Measurements from ENCODE around the gene PLSCR4. TPM values are rescaled to one million over a fixed set of nuclear protein-coding genes. Genes with fewer than 3 reads are reported as not detected.

Gene PLSCR4
- polyA plus RNA-seq, 1 of the 3 experiments (the other 2 are of a cell fraction): 0.05 TPM

- TF ChIP-seq CTCF (IDR thresholded peaks at IDR 0.05) (no peak), GATA2 (CRISPR knock-in tag; IDR thresholded peaks at IDR 0.05) (no peak)
Observed at GRCh38 chr3:146172586-146172985, 78.3 kb downstream of the PLSCR4 start (continued).

- Histone ChIP-seq H3K9me2 (no peaks in the 10 kb centered on the region), H3K4me1 (ENCODE audit: control insufficient read depth in 1 of 2, insufficient read depth in 2 of 2, low read depth in 1 of 2, low read length in 1 of 2) (no peaks in the 10 kb centered on the region; a peak in 1 of 4 replicates), H3K27me3 (ENCODE audit: insufficient read depth) (no peaks in the 10 kb centered on the region), H3F3A (replicated peaks; ENCODE audit: insufficient read depth) (peaks cover 13% of the 10 kb centered on the region), H3K4me3 (ENCODE audit: low read depth in 2 of 2, low read length in 1 of 2) (no peak overlapping the region), H2AFZ (ENCODE audit: low read depth) (no peak overlapping the region), H3K4me2 (no peak overlapping the region), H3K9me3 (no peaks in the 10 kb centered on the region), H4K20me1 (ENCODE audit: insufficient read depth) (no peaks in the 10 kb centered on the region; the same call in 1 of the 2 replicates), H3K36me3 (replicated peaks in 1 of 2; ENCODE audit: control insufficient read depth in 1 of 2, insufficient read depth in 2 of 2, low read length in 1 of 2) (no peaks in the 10 kb centered on the region), H3K79me2 (ENCODE audit: insufficient read depth) (no peaks in the 10 kb centered on the region), H3K9ac (no peak overlapping the region), H3K27ac (ENCODE audit: low read depth in 2 of 2, low read length in 1 of 2) (no peak overlapping the region)
- no peak for TF ChIP-seq CHD2 (IDR thresholded peaks at IDR 0.05; ENCODE audit: low read length, partially characterized antibody)
- POLR2A ChIA-PET: no interaction called here
- no peak for DNase-seq
- CTCF ChIA-PET: interaction anchor here (2.3 kb wide), 1 partner anchor 17 kb away, joined by 8 read pairs; no protein-coding TSS in a partner anchor
- 12% methylated on average over 1 of the region's 1 CpG for WGBS (ENCODE audit: low lambda C conversion rate)
Observed at GRCh38 chr3:146170591-146170990, 80.3 kb downstream of the PLSCR4 start.

DNA sequence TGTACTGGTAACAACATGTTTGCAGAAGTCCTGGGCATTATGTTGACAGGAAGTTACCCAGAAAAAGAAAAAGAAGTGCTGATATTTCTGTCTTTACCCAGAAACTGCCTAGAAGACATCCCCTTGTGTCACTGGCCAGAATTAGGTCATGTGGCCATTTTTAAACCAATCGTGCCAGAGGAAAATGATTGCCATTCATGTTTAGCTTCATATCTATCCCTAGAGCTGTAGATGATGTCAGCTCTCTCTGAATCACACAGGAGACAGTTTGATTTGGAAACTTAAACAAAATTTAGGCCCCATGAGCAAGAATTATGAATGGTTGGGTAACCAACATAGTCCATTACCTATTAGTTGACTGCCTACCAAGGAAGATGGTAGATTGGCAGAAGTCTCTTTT is 81.0 kb downstream of the PLSCR4 start:
- Histone ChIP-seq H3K4me2 (no peak overlapping the region), H4K20me1 (ENCODE audit: insufficient read depth) (no peaks in the 10 kb centered on the region; the same call in 1 of the 2 replicates), H3F3A (replicated peaks; ENCODE audit: insufficient read depth) (peaks cover 13% of the 10 kb centered on the region), H3K9me2 (no peaks in the 10 kb centered on the region), H3K36me3 (replicated peaks in 1 of 2; ENCODE audit: control insufficient read depth in 1 of 2, insufficient read depth in 2 of 2, low read length in 1 of 2) (no peaks in the 10 kb centered on the region), H3K27ac (ENCODE audit: low read depth in 2 of 2, low read length in 1 of 2) (no peak overlapping the region), H3K4me1 (ENCODE audit: control insufficient read depth in 1 of 2, insufficient read depth in 2 of 2, low read depth in 1 of 2, low read length in 1 of 2) (no peaks in the 10 kb centered on the region; a peak in 1 of 4 replicates), H3K9ac (no peak overlapping the region), H3K4me3 (ENCODE audit: low read depth in 2 of 2, low read length in 1 of 2) (no peak overlapping the region), H3K79me2 (ENCODE audit: insufficient read depth) (no peaks in the 10 kb centered on the region), H2AFZ (ENCODE audit: low read depth) (no peak overlapping the region), H3K27me3 (ENCODE audit: insufficient read depth) (no peaks in the 10 kb centered on the region), H3K9me3 (no peaks in the 10 kb centered on the region)
- ChIA-PET POLR2A (no interaction called here), CTCF (interaction anchor here (2.3 kb wide), 1 partner anchor 18 kb away, joined by 8 read pairs; no protein-coding TSS in a partner anchor)
- no peak for DNase-seq
- TF ChIP-seq YY1 (IDR thresholded peaks at IDR 0.05; ENCODE audit: low read depth): no peak
- WGBS (ENCODE audit: low lambda C conversion rate): 0% methylated on average over 1 of the region's 1 CpG

DNA sequence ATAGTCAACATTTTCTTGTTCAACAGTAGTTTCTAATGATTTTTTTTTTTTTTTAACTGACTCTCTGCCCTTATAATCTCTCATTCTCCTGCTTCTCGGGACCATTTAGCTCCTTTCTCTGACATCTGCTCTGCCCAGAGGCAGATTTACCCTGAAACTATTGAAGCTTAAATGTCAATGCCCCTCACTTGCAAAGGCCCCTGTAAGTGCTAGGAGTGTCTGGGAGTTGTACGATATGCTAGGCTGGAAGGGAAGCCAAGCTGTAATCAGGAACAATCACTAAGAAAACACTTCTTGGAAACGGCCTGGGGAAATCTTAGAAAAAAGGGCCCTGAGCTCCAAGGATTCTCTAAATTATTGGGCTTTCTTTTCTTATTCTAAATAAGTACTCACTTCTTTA is 84.1 kb downstream of the PLSCR4 start:
- peaks cover 13% of the 10 kb centered on the region for H3F3A ChIP-seq (replicated peaks; ENCODE audit: insufficient read depth)
- H3K4me2 ChIP-seq: peak overlapping the region; percentile 22; the same call in 1 of the 2 replicates
- H4K20me1 ChIP-seq (ENCODE audit: insufficient read depth): no peaks in the 10 kb centered on the region; the same call in 1 of the 2 replicates
- H3K36me3 ChIP-seq (replicated peaks in 1 of 2; ENCODE audit: control insufficient read depth in 1 of 2, insufficient read depth in 2 of 2, low read length in 1 of 2): no peaks in the 10 kb centered on the region
- ChIA-PET CTCF (interaction anchor here (0.9 to 1.2 kb wide), 2 partner anchors 10 to 102 kb away, joined by 3 to 5 read pairs; no protein-coding TSS in a partner anchor), POLR2A (no interaction called here)
- H2AFZ ChIP-seq (ENCODE audit: low read depth): peak overlapping the region; percentile 45; the same call in 1 of the 2 replicates
- H3K9me2 ChIP-seq: no peaks in the 10 kb centered on the region
- H3K27me3 ChIP-seq (ENCODE audit: insufficient read depth): peaks cover 4% of the 10 kb centered on the region; the same call in 1 of the 2 replicates
- H3K9me3 ChIP-seq: no peaks in the 10 kb centered on the region
- H3K79me2 ChIP-seq (ENCODE audit: insufficient read depth): no peaks in the 10 kb centered on the region
- 0% methylated on average over 3 of the region's 3 CpGs for WGBS (ENCODE audit: low lambda C conversion rate)
- H3K27ac ChIP-seq (ENCODE audit: low read depth in 2 of 2, low read length in 1 of 2): 0 out of 4 replicates have a peak overlapping the region, but pooled peaks of 1 of the 2 experiments have one; percentile 24
- H3K9ac ChIP-seq: no peak overlapping the region
- DNase-seq: no peak
- no peak overlapping the region for H3K4me3 ChIP-seq (ENCODE audit: low read depth in 2 of 2, low read length in 1 of 2)
- no peaks in the 10 kb centered on the region; a peak in 1 of 4 replicates for H3K4me1 ChIP-seq (ENCODE audit: control insufficient read depth in 1 of 2, insufficient read depth in 2 of 2, low read depth in 1 of 2, low read length in 1 of 2)
- TF ChIP-seq IRF3 (IDR thresholded peaks at IDR 0.05; ENCODE audit: low read depth, low read length): no peak
- no peak for TF ChIP-seq MEF2A (IDR thresholded peaks at IDR 0.05; ENCODE audit: borderline replicate concordance, low read depth)
- no peak for TF ChIP-seq RFX5 (IDR thresholded peaks at IDR 0.05; ENCODE audit: low read length)
- no peak for TF ChIP-seq TCF12 (IDR thresholded peaks at IDR 0.05)
- no peak for TF ChIP-seq MXI1 (IDR thresholded peaks at IDR 0.05; ENCODE audit: low read depth, low read length)
- no peak for TF ChIP-seq YY1 (IDR thresholded peaks at IDR 0.05; ENCODE audit: low read depth)
- TF ChIP-seq RAD21 (IDR thresholded peaks at IDR 0.05; ENCODE audit: low read length): no peak
- no peak for TF ChIP-seq RXRA (IDR thresholded peaks at IDR 0.05; ENCODE audit: borderline replicate concordance, low read depth)
- TF ChIP-seq GABPA (IDR thresholded peaks at IDR 0.05; ENCODE audit: low read depth): no peak
- no peak for TF ChIP-seq FOXJ3 (CRISPR knock-in tag; IDR thresholded peaks at IDR 0.05)
- no peak for TF ChIP-seq JUND (IDR thresholded peaks at IDR 0.05)
- no peak for TF ChIP-seq FOXM1 (IDR thresholded peaks at IDR 0.05; ENCODE audit: low read depth)
- no peak for TF ChIP-seq SIN3A (IDR thresholded peaks at IDR 0.05; ENCODE audit: borderline replicate concordance, low read depth, low read length)
- TF ChIP-seq CHD2 (IDR thresholded peaks at IDR 0.05; ENCODE audit: low read length, partially characterized antibody): no peak
- TF ChIP-seq SMC3 (IDR thresholded peaks at IDR 0.05; ENCODE audit: low read depth, low read length): no peak
